GM12892 (cell line): ENCODE measurements around the gene SNCG.
"Not testable (repeated sequence)": the region's sequence is repeated elsewhere in the genome, so short reads cannot be mapped to it uniquely, and the experiment has no call there.

Source experiments
- DNase-seq: peaks from one replicate; pipeline ENCODE4 v3.0.0; 2011; ENCODE audit not compliant: insufficient read length
- FAIRE-seq: peaks from 2 replicates; lab custom pipeline; 2011; peaks lifted over from hg19 to GRCh38; lab: Jason Lieb, UNC
- POLR2A ChIP-seq: IDR thresholded peaks from 2 replicates; pipeline ENCODE4 v1.6.1; 2011; ENCODE audit warnings: low read depth, low read length, control low read depth
- POLR2AphosphoS5 ChIP-seq: IDR thresholded peaks from 2 replicates; pipeline ENCODE4 v1.6.1; 2011; ENCODE audit warnings: low read depth, low read length, control low read depth
- TAF1 ChIP-seq: IDR thresholded peaks from 2 replicates; pipeline ENCODE4 v1.6.1; 2011; ENCODE audit warnings: low read depth, mild to moderate bottlenecking, control low read depth, low read length, borderline replicate concordance

The SNCG gene

GRCh38 chr10:86940677-86941076, 17.7 kb upstream of the SNCG start:
- DNase-seq: no peak
- FAIRE-seq: no peak
- TF ChIP-seq POLR2A (no peak), TAF1 (no peak), POLR2AphosphoS5 (no peak)

GRCh38 chr10:86941426-86941825, 17.0 kb upstream of the SNCG start:
- no peak for DNase-seq
- no peak for FAIRE-seq

GRCh38 chr10:86941991-86942421, 16.4 kb upstream of the SNCG start:
- DNase-seq: no peak
- FAIRE-seq: no peak
- TF ChIP-seq TAF1 (no peak), POLR2AphosphoS5 (no peak), POLR2A (no peak)

More at GRCh38 chr10:86941426-86941825, 17.0 kb upstream of the SNCG start:
- TF ChIP-seq POLR2A (no peak), TAF1 (no peak), POLR2AphosphoS5 (no peak)

GRCh38 chr10:86942441-86943315, 15.7 kb upstream of the SNCG start:
- TF ChIP-seq POLR2AphosphoS5 (no peak), TAF1 (no peak), POLR2A (no peak)
- DNase-seq (no peak), FAIRE-seq (no peak)

GRCh38 chr10:86943316-86944030, 14.9 kb upstream of the SNCG start:
- DNase-seq (no peak), FAIRE-seq (no peak)
- no peak for TF ChIP-seq POLR2A
- TF ChIP-seq POLR2AphosphoS5: no peak
- TF ChIP-seq TAF1: no peak

GRCh38 chr10:86944031-86944419, 14.4 kb upstream of the SNCG start:
- FAIRE-seq (no peak), DNase-seq (no peak)
- TF ChIP-seq POLR2A: no peak
- TF ChIP-seq POLR2AphosphoS5: no peak
- TF ChIP-seq TAF1: no peak

GRCh38 chr10:86944471-86944870, 13.9 kb upstream of the SNCG start:
- no peak for DNase-seq

GRCh38 chr10:86944907-86945306, 13.5 kb upstream of the SNCG start:
- no peak for DNase-seq
- no peak for FAIRE-seq

More at GRCh38 chr10:86944471-86944870, 13.9 kb upstream of the SNCG start:
- TF ChIP-seq POLR2AphosphoS5 (no peak), TAF1 (no peak), POLR2A (no peak)
- FAIRE-seq: no peak

GRCh38 chr10:86945361-86946212, 12.8 kb upstream of the SNCG start:
- no peak for DNase-seq

More at GRCh38 chr10:86944907-86945306, 13.5 kb upstream of the SNCG start:
- TF ChIP-seq POLR2AphosphoS5: no peak
- TF ChIP-seq TAF1: no peak
- no peak for TF ChIP-seq POLR2A

GRCh38 chr10:86946213-86947155, 11.9 kb upstream of the SNCG start:
- FAIRE-seq (no peak), DNase-seq (no peak)
- no peak for TF ChIP-seq POLR2AphosphoS5
- TF ChIP-seq TAF1: no peak
- no peak for TF ChIP-seq POLR2A

More at GRCh38 chr10:86945361-86946212, 12.8 kb upstream of the SNCG start:
- no peak for FAIRE-seq
- TF ChIP-seq POLR2A: no peak
- TF ChIP-seq POLR2AphosphoS5: no peak
- TF ChIP-seq TAF1: no peak

GRCh38 chr10:86947806-86948205, 10.6 kb upstream of the SNCG start:
- DNase-seq, FAIRE-seq: not testable (repeated sequence)
